Posterior vena cava (tissue), 2 donors: ENCODE results near the gene RSU1. TPM values are rescaled to one million over a fixed set of nuclear protein-coding genes. Genes with fewer than 3 reads are reported as not detected.

Source experiments
- DNase-seq: peaks from one replicate; pipeline ENCODE4 v3.0.0-alpha.2; 2020; ENCODE audit warnings: low spot score
- intact Hi-C, 2 donors: fragments of 100-400 bp; cut with DNase I; formaldehyde crosslinking; loops; one replicate each; pipeline versions ENCODE4 v1.14.1 to v1.14.2; 2022 to 2023
- total RNA-seq, 2 donors: library from RNA; stranded (reverse); fragmentation: NEBNext Ultra II Directional; extraction: Animal tissue kit (Norgen Biotek cat#: 25700); gene quantifications; one replicate each; pipeline ENCODE4 v1.2.1, GENCODE V29; 2021
- donor health status: DM: yes; HTN: yes; CAD: no.
- donor health status: DM: yes; HTN: yes; CAD: no.

The RSU1 gene
- total RNA-seq, 2 donors from 2014 or later: 108 to 115 TPM

- intact Hi-C loops: no loop called here
- no peak for DNase-seq
Observed at GRCh38 chr10:16713290-16713689, 103.9 kb downstream of the RSU1 start.

- intact Hi-C loops: no loop called here
- no peak for DNase-seq
Observed at GRCh38 chr10:16712883-16713282, 104.3 kb downstream of the RSU1 start.

GRCh38 chr10:16700331-16700730, 116.9 kb downstream of the RSU1 start:
- DNase-seq: no peak
- intact Hi-C loops: no loop called here

GRCh38 chr10:16699435-16700057, 117.7 kb downstream of the RSU1 start:
- no peak for DNase-seq
- intact Hi-C loops: no loop called here

DNA sequence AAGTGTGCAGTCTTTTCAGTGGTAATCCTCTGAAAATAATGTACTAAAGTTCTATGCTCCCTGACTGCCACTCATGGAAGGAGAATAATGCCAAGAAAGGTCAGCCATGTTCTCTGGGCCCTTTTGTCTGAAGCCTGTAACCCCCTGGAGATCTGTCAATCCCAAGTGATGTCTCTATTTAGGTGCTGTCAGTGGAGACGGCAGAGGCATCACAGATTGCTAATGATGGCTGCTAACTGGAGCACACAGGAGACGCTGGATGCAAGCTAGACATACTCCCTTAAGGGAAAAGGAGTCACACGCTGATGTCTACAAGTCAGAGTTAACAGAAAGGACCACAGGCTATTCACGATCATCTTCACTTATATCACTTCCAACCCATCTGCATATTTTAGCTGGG, 118.8 kb downstream of the RSU1 start:
- no peak for DNase-seq
- intact Hi-C loops: no loop called here

GRCh38 chr10:16690417-16690816, 126.8 kb downstream of the RSU1 start:
- intact Hi-C loops: no loop called here
- DNase-seq: no peak

DNA sequence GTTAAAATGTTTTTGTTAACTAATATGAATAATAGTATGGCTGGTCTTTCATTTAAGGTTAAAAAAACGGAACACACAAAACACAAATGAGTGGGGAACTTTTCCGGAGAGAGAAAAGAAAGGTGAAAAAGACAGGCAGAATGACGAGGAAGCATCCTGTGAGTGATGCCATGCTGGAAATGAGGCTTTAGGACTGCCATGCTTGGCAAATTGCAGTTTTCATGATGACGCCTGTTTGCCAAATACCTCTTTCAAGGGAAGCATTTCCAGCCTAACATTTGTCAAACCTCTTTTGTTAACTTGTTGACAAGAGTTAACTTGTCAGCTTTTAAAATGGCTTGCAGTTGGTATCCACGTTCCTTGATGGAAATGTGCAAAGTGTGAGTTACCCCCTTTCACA, 127.5 kb downstream of the RSU1 start:
- intact Hi-C loops: no loop called here
- no peak for DNase-seq

DNA sequence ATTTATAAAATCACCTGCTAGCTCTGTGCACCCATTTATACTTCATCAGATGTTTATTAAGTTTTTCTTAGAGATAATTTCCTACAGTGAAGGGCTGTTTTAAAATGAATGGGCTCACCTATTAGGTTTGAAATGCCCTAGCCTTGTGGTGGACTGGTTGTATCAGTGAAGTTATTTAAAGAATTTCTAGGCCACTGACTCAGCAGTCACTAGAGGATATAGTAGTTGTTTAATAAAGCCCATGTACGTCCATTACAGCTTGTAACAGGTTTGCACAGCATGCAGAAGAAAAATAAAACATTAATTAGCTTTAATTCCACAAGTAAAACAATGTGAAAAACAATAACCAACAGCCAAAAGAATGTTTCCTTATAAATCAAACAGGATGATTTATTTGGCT, 128.0 kb downstream of the RSU1 start:
- intact Hi-C loops: no loop called here
- no peak for DNase-seq

GRCh38 chr10:16686054-16686902, 130.9 kb downstream of the RSU1 start:
- DNase-seq: no peak
- intact Hi-C loops: no loop called here

DNA sequence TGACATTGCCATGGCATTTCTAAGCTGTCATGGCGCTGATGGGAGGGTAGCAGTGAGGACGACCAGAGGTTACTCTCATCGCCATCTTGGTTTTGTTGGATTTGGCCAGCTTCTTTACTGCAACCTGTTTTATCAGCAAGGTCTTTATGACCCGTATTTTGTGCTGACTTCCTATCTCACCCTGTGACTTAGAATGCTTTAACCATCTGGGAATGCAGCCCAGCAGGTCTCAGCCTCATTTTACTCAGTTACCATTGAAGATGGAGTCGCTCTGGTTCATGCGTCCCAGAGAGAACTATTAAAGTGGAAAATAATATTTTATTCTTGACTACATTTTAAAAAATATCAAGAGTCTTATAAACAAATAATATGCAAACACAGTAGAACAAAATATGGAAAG, 131.7 kb downstream of the RSU1 start:
- intact Hi-C loops: no loop called here
- DNase-seq: no peak

DNA sequence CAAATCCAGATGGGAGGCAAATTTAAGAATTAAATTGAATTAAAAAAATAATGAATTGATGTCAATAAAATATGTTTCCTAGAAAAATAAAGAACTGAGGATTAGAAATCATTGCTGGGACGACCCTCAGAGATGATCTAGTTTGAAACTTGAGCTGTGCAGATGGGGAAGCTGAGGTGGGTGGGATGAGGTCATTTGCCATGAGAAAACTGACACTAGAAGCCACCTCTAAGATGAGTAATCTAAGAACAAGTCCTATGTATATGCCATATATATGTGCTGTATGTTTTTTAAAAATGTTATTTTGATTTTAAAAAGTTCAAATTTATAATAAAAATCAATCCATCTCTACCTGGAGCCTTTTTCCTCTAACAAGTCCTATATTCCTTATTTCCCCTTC, 135.7 kb downstream of the RSU1 start:
- no peak for DNase-seq
- intact Hi-C loops: no loop called here

DNA sequence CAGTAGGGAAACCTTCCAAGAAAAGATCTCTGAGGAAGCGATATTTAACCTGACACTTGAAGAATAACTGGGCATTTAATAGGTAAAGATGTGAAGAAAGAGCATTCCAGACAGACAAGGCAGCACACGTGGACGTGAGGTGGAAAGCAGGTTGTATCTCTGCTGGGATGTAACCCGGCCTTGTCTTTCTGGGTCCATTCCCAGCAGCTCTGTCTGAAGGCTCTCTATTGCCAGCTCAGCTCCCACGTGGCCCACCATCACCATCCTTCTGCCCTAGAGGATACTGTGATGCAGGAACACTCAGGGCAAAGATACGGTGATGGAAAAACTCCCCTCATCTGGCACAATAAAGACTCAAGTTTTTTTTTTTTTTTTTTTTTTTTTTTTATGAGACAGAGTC, 137.7 kb downstream of the RSU1 start:
- no peak for DNase-seq
- intact Hi-C loops: no loop called here

DNA sequence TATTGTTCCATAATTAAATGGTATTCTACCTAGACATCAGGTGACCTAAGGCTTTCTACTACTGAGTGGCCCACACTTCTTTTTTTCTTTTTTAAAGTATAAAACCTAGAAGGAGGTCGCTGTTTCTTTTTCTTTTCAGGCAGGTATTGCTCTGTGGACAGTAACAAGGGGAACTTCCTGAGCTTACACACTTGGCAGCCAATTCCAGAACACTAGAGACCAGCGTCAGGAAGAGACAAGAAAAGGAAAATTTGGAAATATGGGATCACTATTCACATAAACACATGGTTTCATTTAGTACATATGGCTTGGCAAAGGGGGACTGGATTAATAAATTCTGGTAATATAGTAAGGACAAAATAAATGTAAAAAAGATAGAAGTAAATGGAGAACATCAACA, 141.9 kb downstream of the RSU1 start:
- intact Hi-C loops: no loop called here
- DNase-seq: no peak

DNA sequence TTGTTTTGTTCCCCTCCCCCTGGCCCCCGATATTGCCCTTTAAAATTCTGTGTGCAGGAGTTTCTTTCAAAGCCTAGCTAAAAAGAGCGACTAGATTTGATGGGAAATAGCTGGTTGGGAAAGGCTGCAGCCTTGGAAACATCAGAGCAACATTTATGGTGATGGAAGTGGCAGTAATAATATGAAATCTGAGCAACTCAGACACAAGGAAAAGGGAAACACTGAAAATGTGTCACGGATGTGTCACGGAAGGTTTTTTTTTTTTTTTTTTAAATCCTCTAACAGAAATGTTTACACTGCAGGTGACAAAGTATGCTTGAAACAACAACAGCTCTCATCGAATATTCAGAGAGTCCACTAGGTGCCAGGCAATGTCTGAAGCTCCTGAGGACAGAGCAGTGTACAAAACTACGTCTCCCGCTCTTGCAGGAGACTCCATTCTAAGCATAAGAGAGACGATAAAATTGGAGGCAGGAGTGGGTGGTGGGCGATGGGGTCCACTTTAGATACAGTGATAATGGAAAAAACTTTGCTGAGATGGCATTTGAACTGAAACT, 143.0 kb downstream of the RSU1 start:
- intact Hi-C loops: no loop called here
- no peak for DNase-seq

- intact Hi-C loops: no loop called here
Observed at GRCh38 chr10:16673443-16673842, 143.8 kb downstream of the RSU1 start.

GRCh38 chr10:16663444-16663843, 153.8 kb downstream of the RSU1 start:
- intact Hi-C loops: loop anchor here in 1 of 2 donors (5.0 kb wide), 1 partner anchor 479 kb away; no protein-coding TSS in a partner anchor
- no peak for DNase-seq

More at GRCh38 chr10:16673443-16673842, 143.8 kb downstream of the RSU1 start:
- no peak for DNase-seq

GRCh38 chr10:16662923-16663322, 154.3 kb downstream of the RSU1 start:
- intact Hi-C loops: loop anchor here in 1 of 2 donors (5.0 kb wide), 1 partner anchor 479 kb away; no protein-coding TSS in a partner anchor
- DNase-seq: no peak

DNA sequence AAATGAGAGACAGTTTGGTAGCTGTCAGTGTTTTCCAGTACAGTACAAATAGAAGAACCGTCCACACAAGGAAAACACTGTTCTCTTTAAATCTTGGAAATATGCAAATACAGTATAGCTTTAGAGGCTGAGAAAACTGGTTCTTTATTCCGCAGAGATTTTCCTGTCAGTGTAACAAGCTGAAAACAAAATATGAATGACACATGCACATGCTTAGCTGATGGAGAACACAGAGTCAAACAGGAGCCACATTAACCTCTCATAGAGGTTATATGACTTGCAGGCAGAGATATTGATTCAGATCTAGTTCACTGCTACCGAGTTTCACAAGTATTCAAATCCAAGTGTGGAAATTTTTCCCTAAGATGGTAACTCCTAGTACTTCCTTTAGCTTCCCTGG, 160.3 kb downstream of the RSU1 start:
- intact Hi-C loops: no loop called here
- DNase-seq: no peak

DNA sequence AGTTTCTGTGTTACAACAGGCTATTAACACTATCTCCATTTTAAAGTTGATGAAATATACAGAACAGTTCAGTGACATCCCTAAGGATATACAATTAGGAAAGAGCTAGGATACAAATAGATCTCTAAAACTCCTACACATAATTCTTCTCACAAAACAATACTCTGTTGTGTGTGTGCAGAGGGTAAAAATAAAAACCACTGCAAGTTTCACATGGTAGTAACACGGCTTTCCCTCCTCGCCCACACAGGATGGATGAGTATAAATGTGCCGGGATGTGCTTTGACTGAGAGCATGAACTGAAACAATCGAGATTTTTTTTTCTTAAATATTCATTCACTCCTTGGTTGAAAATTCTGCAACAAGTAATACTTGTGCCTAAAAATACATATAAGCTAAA, 164.0 kb downstream of the RSU1 start:
- intact Hi-C loops: no loop called here
- DNase-seq: no peak

DNA sequence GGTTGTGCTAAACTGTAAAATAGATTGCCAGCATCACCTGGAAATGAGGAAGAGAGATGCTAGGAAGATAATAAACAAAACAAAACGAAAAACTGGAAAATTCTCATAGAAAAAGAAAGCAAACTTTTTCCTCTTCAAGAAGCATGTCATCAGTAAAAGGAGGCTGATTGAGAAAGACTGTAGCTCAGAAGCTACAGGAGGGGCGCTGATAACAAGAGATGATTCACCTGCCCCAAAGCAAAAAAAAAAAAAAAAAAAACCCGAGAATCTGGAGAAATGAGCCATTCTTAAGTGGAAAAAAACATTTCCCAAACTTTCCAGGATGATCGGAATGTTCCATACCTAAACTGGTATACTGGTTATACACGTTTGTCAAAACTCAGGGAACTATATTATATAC, 165.1 kb downstream of the RSU1 start:
- intact Hi-C loops: no loop called here
- DNase-seq: no peak

DNA sequence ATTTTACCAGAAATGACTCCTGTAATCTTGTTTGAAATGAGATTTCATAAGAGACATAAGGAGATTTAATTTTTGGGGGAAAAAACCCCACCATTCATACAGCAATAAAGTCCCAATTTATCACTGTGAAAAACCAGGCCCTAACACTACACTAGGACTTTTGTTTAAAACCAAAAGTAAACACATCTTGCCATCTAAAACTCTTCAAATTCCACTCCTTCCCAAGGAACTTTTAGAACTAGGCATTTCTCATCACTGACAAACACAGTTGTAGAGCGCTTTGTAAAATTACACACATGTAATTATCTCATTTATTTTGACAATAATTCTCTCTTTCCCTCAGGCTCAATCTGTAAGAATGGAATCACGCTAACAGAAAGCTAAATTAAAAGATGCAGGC, 167.5 kb downstream of the RSU1 start:
- intact Hi-C loops: no loop called here
- DNase-seq: no peak
